HG03060 (cell line): Measurements from ENCODE around the gene DAPK1.

Source experiments
- ATAC-seq: cut with Tn5 transposase; IDR thresholded peaks from one replicate; pipeline ENCODE4 v1.9.1; 2021; ENCODE audit warnings: low read depth, moderate number of reproducible peaks; ENCODE audit not compliant: unreplicated experiment

Gene DAPK1

GRCh38 chr9:87607859-87608258 is 110.2 kb downstream of the DAPK1 start:
- no peak for ATAC-seq

- ATAC-seq, result no peak
These were observed 111.3 kb downstream of the DAPK1 start for GRCh38 chr9:87609002-87609401.

GRCh38 chr9:87609486-87609885 is 111.8 kb downstream of the DAPK1 start:
- no peak for ATAC-seq

GRCh38 chr9:87610200-87611155 is 112.8 kb downstream of the DAPK1 start:
- ATAC-seq, result no peak

- ATAC-seq, result no peak
These were observed 114.1 kb downstream of the DAPK1 start for GRCh38 chr9:87611776-87612175.

GRCh38 chr9:87612536-87612935 is 114.9 kb downstream of the DAPK1 start:
- no peak for ATAC-seq

- peak; percentile 48 for ATAC-seq
These were observed 115.8 kb downstream of the DAPK1 start for GRCh38 chr9:87613265-87614111.

GRCh38 chr9:87614397-87614796 is 116.7 kb downstream of the DAPK1 start:
- ATAC-seq, result no peak

GRCh38 chr9:87615136-87615535 is 117.5 kb downstream of the DAPK1 start:
- ATAC-seq, result no peak

- no peak for ATAC-seq
These were observed 118.0 kb downstream of the DAPK1 start for GRCh38 chr9:87615547-87616148.

GRCh38 chr9:87618226-87618625 is 120.6 kb downstream of the DAPK1 start:
- ATAC-seq, result no peak

- ATAC-seq, result no peak
These were observed 121.3 kb downstream of the DAPK1 start for GRCh38 chr9:87618931-87619330.

- no peak for ATAC-seq
These were observed 121.7 kb downstream of the DAPK1 start for GRCh38 chr9:87619346-87619745.

- no peak for ATAC-seq
These were observed 123.2 kb downstream of the DAPK1 start for GRCh38 chr9:87620731-87621322.

- no peak for ATAC-seq
These were observed 124.4 kb downstream of the DAPK1 start for GRCh38 chr9:87622098-87622497.

- ATAC-seq, result no peak
These were observed 125.3 kb downstream of the DAPK1 start for GRCh38 chr9:87622923-87623322.

GRCh38 chr9:87628346-87628745 is 130.7 kb downstream of the DAPK1 start:
- ATAC-seq, result no peak

GRCh38 chr9:87629104-87629503 is 131.4 kb downstream of the DAPK1 start:
- no peak for ATAC-seq

- no peak for ATAC-seq
These were observed 132.6 kb downstream of the DAPK1 start for GRCh38 chr9:87630266-87630665.

- no peak for ATAC-seq
These were observed 133.2 kb downstream of the DAPK1 start for GRCh38 chr9:87630846-87631245.
